ENCODE results near the gene SIRPG. TPM values are rescaled to one million over a fixed set of nuclear protein-coding genes. Genes with fewer than 3 reads are reported as not detected.

SIRPG gene
- total and polyA plus RNA-seq, 9 donors = 0.06 to 1.4 (median 0.24) TPM; not detected in 5

DNA sequence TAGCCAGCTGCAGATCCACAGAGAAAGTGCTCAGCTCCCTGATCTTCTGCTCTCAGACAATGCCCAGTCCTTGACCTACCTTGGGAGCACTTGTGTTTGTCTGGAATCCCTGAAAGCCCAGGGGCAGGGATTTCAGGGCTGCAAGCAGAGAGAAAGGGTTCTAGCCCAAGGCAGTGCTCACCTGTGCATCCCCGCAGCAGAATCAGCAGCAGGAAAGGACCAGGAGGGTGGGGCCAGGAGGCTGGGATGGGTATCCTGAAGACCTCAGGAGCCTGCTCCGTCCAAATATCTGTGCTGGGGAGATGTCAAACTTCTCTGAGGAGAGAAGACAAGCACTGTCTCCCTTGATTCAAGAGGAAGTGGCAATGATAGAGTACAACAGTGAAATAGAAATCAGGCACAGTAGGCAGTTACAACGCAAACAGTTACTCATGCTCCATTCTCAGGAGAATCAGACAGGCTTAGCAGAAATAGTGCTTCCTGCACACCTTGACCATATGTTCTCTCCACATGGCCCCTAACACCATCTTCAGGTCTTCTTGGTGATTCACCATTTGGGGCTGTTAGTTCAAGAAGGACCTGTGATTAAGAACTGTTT lies 28.7 kb upstream of the SIRPG start:
- H3K36me3 ChIP-seq = no peaks in the 10 kb centered on the region
- no peak for DNase-seq
- TF ChIP-seq EP300 (IDR thresholded peaks at IDR 0.05) (no peak), POLR2A (IDR thresholded peaks at IDR 0.05) (no peak)
- TF ChIP-seq, protein P1, sequence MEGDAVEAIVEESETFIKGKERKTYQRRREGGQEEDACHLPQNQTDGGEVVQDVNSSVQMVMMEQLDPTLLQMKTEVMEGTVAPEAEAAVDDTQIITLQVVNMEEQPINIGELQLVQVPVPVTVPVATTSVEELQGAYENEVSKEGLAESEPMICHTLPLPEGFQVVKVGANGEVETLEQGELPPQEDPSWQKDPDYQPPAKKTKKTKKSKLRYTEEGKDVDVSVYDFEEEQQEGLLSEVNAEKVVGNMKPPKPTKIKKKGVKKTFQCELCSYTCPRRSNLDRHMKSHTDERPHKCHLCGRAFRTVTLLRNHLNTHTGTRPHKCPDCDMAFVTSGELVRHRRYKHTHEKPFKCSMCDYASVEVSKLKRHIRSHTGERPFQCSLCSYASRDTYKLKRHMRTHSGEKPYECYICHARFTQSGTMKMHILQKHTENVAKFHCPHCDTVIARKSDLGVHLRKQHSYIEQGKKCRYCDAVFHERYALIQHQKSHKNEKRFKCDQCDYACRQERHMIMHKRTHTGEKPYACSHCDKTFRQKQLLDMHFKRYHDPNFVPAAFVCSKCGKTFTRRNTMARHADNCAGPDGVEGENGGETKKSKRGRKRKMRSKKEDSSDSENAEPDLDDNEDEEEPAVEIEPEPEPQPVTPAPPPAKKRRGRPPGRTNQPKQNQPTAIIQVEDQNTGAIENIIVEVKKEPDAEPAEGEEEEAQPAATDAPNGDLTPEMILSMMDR (IDR thresholded peaks at IDR 0.05) = no peak
- no peaks in the 10 kb centered on the region for H3K27me3 ChIP-seq
- no peak overlapping the region for H3K4me3 ChIP-seq
- no peaks in the 10 kb centered on the region for H3K9me3 ChIP-seq
- H3K4me1 ChIP-seq (ENCODE audit: insufficient read depth) = no peaks in the 10 kb centered on the region
- intact Hi-C loops (cut with DNase I) = no loop called here
- 48 to 76% (median 71%) methylated on average over 2 to 3 of the region's 3 CpGs for WGBS, 3 donors
- no peak overlapping the region for H3K27ac ChIP-seq

DNA sequence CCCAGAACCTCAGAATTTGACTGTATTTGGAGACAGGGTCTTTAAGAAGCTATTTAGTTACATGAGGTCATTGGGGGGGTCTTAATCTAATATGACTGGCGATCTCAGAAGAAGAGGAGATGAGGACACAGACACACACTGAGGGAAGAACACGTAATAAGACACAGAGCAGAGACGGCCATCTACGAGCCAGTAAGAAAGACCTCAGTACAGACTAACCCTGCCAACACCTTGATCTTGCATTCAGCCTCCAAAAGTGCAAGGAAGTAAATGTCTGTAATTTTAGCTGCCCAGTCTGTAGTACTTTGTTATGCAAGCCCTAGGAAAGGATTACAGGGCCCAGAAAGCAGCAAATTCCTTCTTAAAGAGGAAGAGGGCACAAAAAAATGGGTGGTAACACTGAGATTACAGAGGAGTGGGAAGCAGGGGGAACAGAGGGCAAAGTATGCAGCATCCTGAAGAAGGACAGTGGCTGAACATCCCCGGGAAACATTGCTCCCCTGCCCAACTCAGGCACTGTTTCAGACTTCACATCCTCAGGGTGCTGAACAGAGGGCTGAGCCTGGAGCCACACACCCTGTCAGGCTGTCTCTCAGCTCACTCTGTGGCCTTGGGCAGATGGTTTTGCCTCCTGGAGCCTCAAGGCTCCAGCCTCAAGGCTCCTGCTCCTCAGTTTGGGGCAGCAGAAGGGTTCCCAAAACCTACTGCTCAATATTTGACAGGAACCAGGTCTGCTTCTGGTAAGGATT lies 27.9 kb upstream of the SIRPG start:
- no peak for TF ChIP-seq EP300 (IDR thresholded peaks at IDR 0.05)
- DNase-seq = no peak
- WGBS, 3 donors = 72 to 80% (median 76%) methylated on average over 5 of the region's 5 CpGs
- Histone ChIP-seq H3K9me3 (no peaks in the 10 kb centered on the region), H3K36me3 (no peaks in the 10 kb centered on the region), H3K27me3 (no peaks in the 10 kb centered on the region), H3K4me3 (no peak overlapping the region), H3K27ac (no peak overlapping the region), H3K4me1 (ENCODE audit: insufficient read depth) (no peaks in the 10 kb centered on the region)
- intact Hi-C loops (cut with DNase I) = no loop called here

DNA sequence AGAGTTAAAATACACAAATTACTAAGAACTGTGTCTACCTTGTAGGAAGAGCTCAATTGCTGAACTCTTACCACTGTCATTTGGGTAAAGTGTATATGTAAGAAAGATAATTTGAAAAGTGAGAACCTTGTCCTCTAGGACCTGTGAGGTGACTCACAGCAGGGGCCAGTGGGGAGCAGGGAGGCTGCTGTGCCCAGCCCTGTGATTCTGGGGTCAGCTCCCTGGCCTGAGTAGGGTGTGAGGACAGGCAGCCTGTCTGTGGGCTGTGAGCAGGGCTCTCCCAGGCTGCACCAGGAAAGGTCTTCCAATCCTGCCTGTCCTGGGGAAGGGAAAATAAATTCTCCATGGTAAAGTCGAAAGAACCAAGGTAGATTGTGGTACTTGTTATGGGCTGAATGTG lies 27.3 kb upstream of the SIRPG start:
- DNase-seq = no peak
- Histone ChIP-seq H3K27ac (no peak overlapping the region), H3K9me3 (no peaks in the 10 kb centered on the region), H3K27me3 (no peaks in the 10 kb centered on the region), H3K4me3 (no peak overlapping the region), H3K36me3 (no peaks in the 10 kb centered on the region), H3K4me1 (ENCODE audit: insufficient read depth) (no peaks in the 10 kb centered on the region)
- intact Hi-C loops (cut with DNase I) = no loop called here
- 68 to 72% (median 71%) methylated on average over 1 of the region's 1 CpG for WGBS, 3 donors
- TF ChIP-seq, protein P1 (IDR thresholded peaks at IDR 0.05) = no peak
- TF ChIP-seq POLR2A (IDR thresholded peaks at IDR 0.05) (no peak), EP300 (IDR thresholded peaks at IDR 0.05) (no peak)

DNA sequence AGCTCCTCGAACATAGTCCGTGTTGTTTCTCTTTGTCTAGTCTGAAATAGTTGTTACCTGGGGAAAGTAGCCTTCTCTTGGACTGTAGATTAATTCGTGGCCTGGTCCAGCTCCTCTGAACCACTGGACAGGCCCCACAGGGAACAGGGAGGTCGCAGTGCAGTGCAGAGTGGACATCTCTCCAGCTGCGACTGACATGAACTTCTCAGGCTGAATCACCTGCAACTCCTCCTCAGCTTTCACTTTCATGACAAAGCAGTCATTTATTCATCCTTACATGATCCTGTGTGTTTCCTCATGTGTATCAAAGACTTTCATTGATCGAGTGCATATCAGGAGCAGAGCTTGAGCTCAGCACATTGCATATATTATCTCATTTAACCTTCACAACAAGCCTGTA lies 19.1 kb upstream of the SIRPG start:
- no peaks in the 10 kb centered on the region for H3K36me3 ChIP-seq
- no peaks in the 10 kb centered on the region for H3K9me3 ChIP-seq
- H3K27me3 ChIP-seq = no peaks in the 10 kb centered on the region
- intact Hi-C loops (cut with DNase I) = no loop called here
- no peaks in the 10 kb centered on the region for H3K4me1 ChIP-seq (ENCODE audit: insufficient read depth)
- TF ChIP-seq EP300 (IDR thresholded peaks at IDR 0.05) = no peak
- no peak for TF ChIP-seq POLR2A (IDR thresholded peaks at IDR 0.05)
- TF ChIP-seq, protein P1 (IDR thresholded peaks at IDR 0.05) = no peak
- no peak for DNase-seq
- no peak overlapping the region for H3K27ac ChIP-seq
- 75 to 80% (median 80%) methylated on average over 6 of the region's 6 CpGs for WGBS, 3 donors
- no peak overlapping the region for H3K4me3 ChIP-seq
